Activated CD4-positive, alpha-beta memory T cell treated with anti-CD3 and anti-CD28 coated beads, Interleukin-2, amount 10 ng/mL, durations not matched to agents 7 days and 5 days (primary cell): ENCODE measurements around the gene SLC24A2. TPM values are rescaled to one million over a fixed set of nuclear protein-coding genes. Genes with fewer than 3 reads are reported as not detected.

Experiments
- CTCF ChIA-PET: fragments of 350-600 bp; sonication (Branson Sonifier 250); formaldehyde crosslinking; loops from one replicate; lab custom pipeline; 2021; ENCODE audit warnings: antibody characterized with exemption, inconsistent platforms; lab: Charles Lee
- POLR2A ChIA-PET: fragments of 350-600 bp; sonication (Branson Sonifier 250); formaldehyde crosslinking; loops from one replicate; lab custom pipeline; 2021; ENCODE audit warnings: antibody characterized with exemption; lab: Charles Lee
- DNase-seq: peaks from one replicate; pipeline ENCODE4 v3.0.0-alpha.2; 2020
- H3K27ac Mint-ChIP-seq: one replicate; pipeline ENCODE4 v1.8.0; 2021; ENCODE audit warnings: mild to moderate bottlenecking, mixed read lengths
- H3K27me3 Mint-ChIP-seq: one replicate; pipeline ENCODE4 v1.8.0; 2021; ENCODE audit warnings: mixed read lengths
- H3K36me3 Mint-ChIP-seq: one replicate; pipeline ENCODE4 v1.8.0; 2021; ENCODE audit warnings: low read depth, mixed read lengths
- H3K4me1 Mint-ChIP-seq: one replicate; pipeline ENCODE4 v1.8.0; 2021; ENCODE audit warnings: mixed read lengths
- H3K4me3 Mint-ChIP-seq: one replicate; pipeline ENCODE4 v1.8.0; 2021; ENCODE audit warnings: mild to moderate bottlenecking, mixed read lengths
- H3K9me3 Mint-ChIP-seq: one replicate; pipeline ENCODE4 v1.8.0; 2021; ENCODE audit warnings: mixed read lengths
- total RNA-seq, 2 experiments: library from RNA; stranded (reverse); gene quantifications; one replicate each; pipeline ENCODE4 v1.2.3, GENCODE V29; 2021

Gene SLC24A2
- total RNA-seq, 2 experiments from 2014 or later: not detected

DNA sequence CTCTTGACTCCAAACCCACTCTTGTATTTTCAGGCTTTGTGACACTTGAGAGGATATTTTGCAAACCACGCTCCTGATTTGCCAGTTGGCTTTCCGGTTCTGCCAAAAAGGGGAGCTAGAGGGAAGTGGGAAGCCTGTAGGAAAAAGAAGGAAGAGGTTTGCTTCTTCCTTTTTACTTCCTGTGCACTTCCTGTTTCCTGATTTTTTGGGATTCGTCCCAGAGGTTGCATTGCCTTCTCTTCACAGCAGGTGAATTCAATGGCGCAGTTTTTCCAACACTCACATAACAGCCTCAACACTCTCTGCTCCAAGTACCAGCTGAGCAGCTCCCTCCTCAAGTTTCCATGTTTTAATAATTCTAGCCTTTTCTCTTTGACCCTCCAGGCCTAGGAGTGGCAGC lies 47.7 kb downstream of the SLC24A2 start:
- DNase-seq: no peak
- Mint-ChIP-seq H3K36me3 (no peaks in the 10 kb centered on the region), H3K27me3 (peaks cover 11% of the 10 kb centered on the region), H3K27ac (no peak overlapping the region), H3K4me1 (no peaks in the 10 kb centered on the region), H3K4me3 (no peak overlapping the region), H3K9me3 (no peaks in the 10 kb centered on the region)
- ChIA-PET CTCF (no interaction called here), POLR2A (no interaction called here)
